Liver (tissue), 9 donors: ENCODE results near the gene LRPAP1. TPM values are rescaled to one million over a fixed set of nuclear protein-coding genes. Genes with fewer than 3 reads are reported as not detected.
"Not testable (repeated sequence)": the region's sequence is repeated elsewhere in the genome, so short reads cannot be mapped to it uniquely, and the experiment has no call there.

Experiments
- DNase-seq: peaks from one replicate; pipeline ENCODE4 v3.0.0-alpha.2; 2017; ENCODE audit warnings: low spot score
- H3K27ac ChIP-seq, 2 donors: one replicate each; pipeline ENCODE4 v1.7.0; 2013; ENCODE audit warnings: inconsistent platforms in 2 of 2, low read length in 2 of 2, control low read depth in 1 of 2, low read depth in 1 of 2, mild to moderate bottlenecking in 1 of 2
- H3K27me3 ChIP-seq, 4 donors: one replicate each; pipeline versions ENCODE4 v1.6.1 to v1.7.0; 2013; ENCODE audit warnings: low read length in 3 of 4, inconsistent platforms in 1 of 4, mild to moderate bottlenecking in 1 of 4, moderate library complexity in 1 of 4; ENCODE audit not compliant: control insufficient read depth in 4 of 4, insufficient read depth in 4 of 4
- H3K36me3 ChIP-seq, 4 donors: one replicate each; pipeline versions ENCODE4 v1.6.1 to v1.7.0; 2013; ENCODE audit warnings: low read length in 3 of 4, mild to moderate bottlenecking in 3 of 4, low read depth in 1 of 4, moderate library complexity in 1 of 4; ENCODE audit not compliant: control insufficient read depth in 4 of 4, insufficient read depth in 3 of 4
- H3K4me1 ChIP-seq, 4 donors: one replicate each; pipeline versions ENCODE4 v1.6.1 to v1.7.0; 2013; ENCODE audit warnings: low read length in 3 of 4, mild to moderate bottlenecking in 3 of 4, moderate library complexity in 1 of 4; ENCODE audit not compliant: control insufficient read depth in 4 of 4, insufficient read depth in 4 of 4
- H3K4me3 ChIP-seq, 3 donors: one replicate each; pipeline versions ENCODE4 v1.6.1 to v1.7.0; 2013; ENCODE audit warnings: low read length in 3 of 3, control low read depth in 1 of 3, low read depth in 1 of 3, mild to moderate bottlenecking in 1 of 3
- H3K9ac ChIP-seq, 2 donors: one replicate each; pipeline ENCODE4 v1.7.0; 2013; ENCODE audit warnings: low read length in 2 of 2, mild to moderate bottlenecking in 2 of 2, moderate library complexity in 2 of 2, control low read depth in 1 of 2, low read depth in 1 of 2
- H3K9me3 ChIP-seq, 4 donors: one replicate each; pipeline versions ENCODE4 v1.6.1 to v1.7.0; 2013; ENCODE audit warnings: low read length in 3 of 4; ENCODE audit not compliant: control insufficient read depth in 4 of 4
- HNF4A ChIP-seq, 2 donors: conservative IDR thresholded peaks; 2 replicates each; pipeline ENCODE4 v1.6.1; 2016; ENCODE audit warnings: antibody characterized with exemption in 2 of 2, mild to moderate bottlenecking in 2 of 2
- RAD21 ChIP-seq, 2 donors: IDR thresholded peaks; 2 replicates each; pipeline ENCODE4 v1.6.1; 2016; ENCODE audit warnings: antibody characterized with exemption in 2 of 2, mild to moderate bottlenecking in 2 of 2
- SP1 ChIP-seq: IDR thresholded peaks from 2 replicates; pipeline ENCODE4 v1.6.1; 2018; ENCODE audit warnings: antibody characterized with exemption, mild to moderate bottlenecking
- WGBS: extraction: QIAGEN DNeasy Blood & Tissue Kit; methylation state at CpG from one replicate; pipeline ENCODE4 v1.1.7; 2013; 5-methylcytosine and 5-hydroxymethylcytosine counted together
- polyA plus RNA-seq, 2 donors: library from polyadenylated mRNA; stranded (reverse) in 1 of 2; unstranded in 1 of 2; fragments of 200-250 nt in 1 of 2; fragments of >200 nt in 1 of 2; fragmentation: Nextera tagmentation in 1 of 2; extraction: Ambion mirVana in 1 of 2; gene quantifications; one replicate each; pipeline versions ENCODE4 v1.2.1 to v1.2.3, GENCODE V29; 2013 to 2015
- total RNA-seq, 2 donors: library from RNA; depleted of rRNA; stranded (reverse); fragments of >200 nt; gene quantifications; one replicate each; pipeline ENCODE4 v1.2.3, GENCODE V29; 2014
- donor health status: healthy.
- donor health status: healthy.
- donor health status: healthy.
- donor health status: healthy.
- donor health status: healthy.

LRPAP1 gene
- total and polyA plus RNA-seq, 4 donors, result 46.1 to 134 (median 108) TPM

DNA sequence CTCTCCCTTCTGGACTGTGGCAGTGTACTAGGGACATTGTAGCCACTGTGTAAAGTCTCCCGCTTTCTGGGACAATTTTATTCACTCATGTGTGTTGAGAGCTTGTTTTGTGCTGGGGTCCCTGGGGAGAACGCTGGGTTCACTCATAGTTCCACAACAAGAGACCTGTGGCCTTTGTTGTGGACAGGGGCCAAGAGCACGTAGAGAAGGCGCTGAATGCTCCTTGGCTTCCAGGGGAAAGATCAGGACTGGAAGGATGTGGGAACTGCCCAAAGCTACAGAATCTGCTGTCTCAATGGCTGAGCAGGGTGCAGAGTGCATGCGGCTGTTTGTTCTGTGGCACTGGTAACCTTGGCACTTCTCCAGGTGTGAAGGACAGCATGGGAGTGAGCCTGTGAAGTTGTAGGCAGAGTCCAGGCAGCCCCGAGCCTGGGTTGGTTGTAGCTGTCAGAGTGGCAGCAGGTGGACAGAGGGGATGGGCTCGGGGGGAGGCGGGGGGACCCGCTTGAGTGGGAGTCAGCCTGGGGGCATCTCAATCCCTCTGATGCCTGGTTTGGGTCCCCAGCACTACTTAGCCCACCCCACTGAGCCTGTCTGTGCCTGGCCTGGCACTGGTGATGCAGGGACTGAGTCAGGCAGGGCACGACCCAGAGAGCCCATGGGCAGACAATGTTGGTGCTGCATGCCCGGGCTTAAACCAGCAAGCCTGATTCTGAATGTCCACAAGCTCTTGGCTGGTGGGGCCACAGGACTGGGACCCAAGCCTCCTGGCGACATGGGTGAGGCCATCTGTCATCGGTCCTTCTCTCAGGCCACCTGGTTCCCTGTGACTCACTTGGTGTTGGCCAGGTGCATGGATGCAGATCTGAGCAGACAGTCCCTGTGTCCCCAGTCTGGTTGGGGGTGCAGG, 27.4 kb upstream of the LRPAP1 start:
- TF ChIP-seq SP1 (peak; percentile 28), RAD21 (IDR thresholded peaks at IDR 0.05) (peak in 1 of 2 donors; percentile 9), HNF4A (conservative IDR thresholded peaks at IDR 0.05) (peak; percentile 44 to 45)
- not testable (repeated sequence) for H3K27ac ChIP-seq, H3K36me3 ChIP-seq, H3K9ac ChIP-seq, H3K27me3 ChIP-seq, H3K9me3 ChIP-seq, H3K4me1 ChIP-seq, DNase-seq, H3K4me3 ChIP-seq
- WGBS, result 62% methylated on average over 12 of the region's 13 CpGs

DNA sequence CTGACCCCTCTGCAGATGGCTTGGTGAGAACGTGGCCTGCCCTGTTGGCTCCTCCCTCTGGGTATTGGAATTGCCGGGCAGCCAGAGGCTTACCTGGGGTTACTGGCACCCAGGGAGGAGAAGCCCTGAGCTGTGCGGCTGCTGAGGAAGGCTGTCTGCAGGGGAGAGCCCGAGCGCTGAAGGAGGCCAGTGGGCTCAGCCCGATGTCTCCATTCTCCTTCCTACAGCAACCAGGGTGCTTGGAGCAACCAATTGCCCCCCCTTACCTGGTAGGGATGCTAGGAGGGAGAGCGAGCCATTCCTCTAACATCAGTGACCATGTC, 26.3 kb upstream of the LRPAP1 start:
- WGBS, result 76% methylated on average over 7 of the region's 7 CpGs
- H3K27ac ChIP-seq, DNase-seq, H3K4me3 ChIP-seq, H3K27me3 ChIP-seq, H3K9me3 ChIP-seq, H3K4me1 ChIP-seq, H3K9ac ChIP-seq, H3K36me3 ChIP-seq: not testable (repeated sequence)

DNA sequence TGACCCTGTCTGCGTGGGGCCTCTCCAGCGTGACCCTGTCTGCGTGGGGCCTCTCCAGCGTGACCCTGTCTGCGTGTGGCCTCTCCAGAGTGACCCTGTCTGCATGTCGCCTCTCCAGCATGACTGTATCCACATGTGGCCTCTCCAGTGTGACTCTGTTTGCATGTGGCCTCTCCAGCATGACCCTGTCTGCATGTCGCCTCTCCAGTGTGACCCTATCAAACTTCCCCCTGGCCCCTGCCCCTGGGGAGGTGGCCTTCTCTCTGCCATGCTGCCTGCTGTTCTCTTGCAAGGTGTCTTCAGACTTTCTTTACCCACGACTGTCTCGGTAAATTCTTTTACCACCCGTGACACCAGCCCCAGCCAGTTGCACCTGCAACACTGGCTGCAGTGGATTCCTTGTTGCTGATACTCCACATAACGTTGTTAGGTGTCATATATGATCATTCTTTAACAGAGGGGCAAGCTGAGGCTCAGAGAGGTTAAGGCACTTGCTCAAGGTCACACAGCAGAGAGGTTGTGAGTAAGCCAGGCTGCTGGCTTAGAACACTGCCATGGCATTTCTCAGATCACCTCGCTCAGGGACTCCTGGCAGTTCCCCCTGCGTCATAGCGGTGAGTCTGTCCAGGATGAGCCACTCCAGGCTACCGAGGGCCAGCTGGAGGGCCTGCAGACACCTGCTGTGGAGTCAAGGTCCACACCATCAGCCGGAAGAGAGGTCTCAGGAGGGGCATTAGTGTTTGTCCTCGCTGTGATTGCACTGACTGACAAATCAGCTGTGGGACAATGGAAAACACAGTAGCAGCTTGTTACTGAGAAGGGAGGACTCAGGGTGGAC, 25.7 kb upstream of the LRPAP1 start:
- not testable (repeated sequence) for H3K4me1 ChIP-seq, H3K9me3 ChIP-seq, H3K27ac ChIP-seq, DNase-seq, H3K9ac ChIP-seq, H3K27me3 ChIP-seq, H3K4me3 ChIP-seq, H3K36me3 ChIP-seq
- WGBS, result 80% methylated on average over 16 of the region's 17 CpGs

DNA sequence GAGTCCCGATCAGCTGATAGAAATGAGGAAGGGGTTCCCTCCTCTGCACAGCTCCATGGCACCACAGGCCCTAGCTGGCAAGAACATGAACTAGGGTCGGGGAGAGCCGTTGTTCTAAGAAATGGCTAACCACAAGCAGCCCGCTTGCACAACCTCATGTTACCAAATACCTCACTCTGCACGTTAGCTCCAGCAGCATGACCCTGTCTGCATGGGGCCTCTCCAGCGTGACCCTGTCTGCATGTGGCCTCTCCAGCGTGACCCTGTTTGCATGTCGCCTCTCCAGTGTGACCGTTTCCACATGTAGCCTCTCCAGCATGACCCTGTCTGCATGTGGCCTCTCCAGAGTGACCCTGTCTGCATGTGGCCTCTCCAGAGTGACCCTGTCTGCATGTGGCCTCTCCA, 24.9 kb upstream of the LRPAP1 start:
- H3K4me3 ChIP-seq, DNase-seq, H3K4me1 ChIP-seq, H3K27ac ChIP-seq, H3K36me3 ChIP-seq, H3K9me3 ChIP-seq, H3K27me3 ChIP-seq, H3K9ac ChIP-seq: not testable (repeated sequence)
- WGBS, result 60% methylated on average over 9 of the region's 9 CpGs

DNA sequence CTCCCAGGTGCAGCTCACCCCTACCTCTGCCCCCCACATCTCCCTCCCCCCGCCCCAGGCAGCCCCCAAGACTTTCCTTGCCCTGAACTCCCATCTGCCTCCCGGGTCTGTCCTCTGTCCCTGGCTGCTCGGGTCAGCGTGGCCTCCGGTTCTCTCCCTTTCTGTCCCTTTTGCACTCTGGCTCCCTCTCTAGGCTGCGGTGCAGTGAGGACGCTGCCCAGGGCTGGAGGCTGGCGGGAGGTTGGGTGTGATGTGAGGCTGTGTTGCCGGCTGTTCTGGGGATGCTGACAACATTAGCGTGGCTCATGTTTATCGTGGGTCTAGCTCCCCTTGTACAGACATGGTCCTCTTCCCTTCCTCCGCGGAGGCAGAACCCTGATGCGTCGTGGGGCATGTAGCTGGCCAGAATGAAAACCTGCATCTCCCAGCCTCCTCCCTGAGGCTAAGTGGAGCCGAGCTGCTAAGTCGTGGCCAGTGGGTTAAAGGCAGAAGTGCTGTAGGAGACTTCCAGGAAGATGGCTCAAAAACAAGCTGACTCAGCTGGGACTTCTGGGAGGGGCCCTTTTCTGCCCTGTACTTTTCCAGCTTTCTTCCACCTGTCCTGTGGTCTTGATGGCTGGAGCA, 24.1 kb upstream of the LRPAP1 start:
- not testable (repeated sequence) for H3K9ac ChIP-seq, H3K27ac ChIP-seq, H3K36me3 ChIP-seq, H3K27me3 ChIP-seq, H3K9me3 ChIP-seq, H3K4me1 ChIP-seq, H3K4me3 ChIP-seq, DNase-seq
- 87% methylated on average over 17 of the region's 17 CpGs for WGBS

DNA sequence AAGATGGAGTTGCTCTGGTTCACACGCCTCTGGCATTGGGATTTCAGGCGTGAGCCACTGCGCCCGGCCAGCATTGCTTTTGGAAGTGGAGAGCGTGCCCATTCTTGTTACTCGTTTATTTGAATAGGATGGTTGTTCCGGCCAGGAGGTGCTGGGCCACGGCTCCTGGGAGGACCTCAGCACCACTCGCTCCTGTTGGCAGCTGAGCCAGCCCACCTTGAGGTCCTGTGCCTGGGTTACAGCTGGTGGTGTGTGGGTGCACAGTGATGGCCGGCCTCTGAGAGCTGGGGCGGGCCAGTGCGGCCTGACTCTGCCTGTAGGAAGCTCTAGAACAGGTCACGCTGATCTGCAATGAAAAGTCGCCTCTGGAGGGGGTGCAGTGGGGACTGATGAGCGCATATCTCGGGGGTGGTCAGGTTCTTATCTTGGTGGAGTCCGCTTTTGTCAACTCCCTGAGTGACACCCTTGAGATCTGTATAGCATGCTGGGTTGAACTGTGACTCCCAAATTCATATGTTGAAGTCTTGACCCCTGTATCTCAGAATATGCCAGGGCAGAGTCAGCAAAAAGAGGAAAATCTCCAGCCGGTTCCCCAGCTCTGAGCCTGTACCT, 23.3 kb upstream of the LRPAP1 start:
- WGBS, result 90% methylated on average over 18 of the region's 18 CpGs
- not testable (repeated sequence) for H3K36me3 ChIP-seq, H3K4me3 ChIP-seq, H3K4me1 ChIP-seq, DNase-seq, H3K9ac ChIP-seq, H3K9me3 ChIP-seq, H3K27ac ChIP-seq, H3K27me3 ChIP-seq

DNA sequence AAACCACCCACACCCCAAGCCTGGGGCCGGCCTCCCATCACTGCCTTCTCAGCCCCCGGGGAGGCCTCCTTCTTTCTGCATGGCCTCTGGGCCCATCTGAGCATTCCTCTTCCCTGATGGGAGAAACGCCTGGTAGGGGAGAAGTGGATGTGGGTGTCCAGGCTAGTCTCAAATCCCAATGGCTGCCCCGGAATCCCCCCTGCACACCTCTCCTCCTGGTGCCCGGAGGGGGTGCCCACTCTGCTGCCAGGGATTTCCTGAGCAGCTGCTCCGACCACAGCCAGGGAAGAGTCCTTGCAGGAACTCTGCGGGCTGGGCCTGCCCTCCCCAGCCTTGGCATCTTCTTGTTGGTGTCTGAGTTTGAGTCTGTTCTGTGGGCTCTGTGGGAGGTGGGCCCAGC, 19.1 kb upstream of the LRPAP1 start:
- H3K27ac ChIP-seq, H3K27me3 ChIP-seq, H3K36me3 ChIP-seq, H3K9me3 ChIP-seq, H3K9ac ChIP-seq, H3K4me3 ChIP-seq, H3K4me1 ChIP-seq, DNase-seq: not testable (repeated sequence)
- WGBS, result 96% methylated on average over 5 of the region's 7 CpGs
